ENCODE data around the gene GNAT1. TPM values are rescaled to one million over a fixed set of nuclear protein-coding genes. Genes with fewer than 3 reads are reported as not detected.
"Not testable (repeated sequence)": the region's sequence is repeated elsewhere in the genome, so short reads cannot be mapped to it uniquely, and the experiment has no call there.

Gene GNAT1
- total RNA-seq, 1 donor from 2014 or later: not detected

GRCh38 chr3:50201573-50202315 lies 10.3 kb downstream of the GNAT1 start:
- no peak for DNase-seq (ENCODE audit: low spot score)

GRCh38 chr3:50202353-50203112 lies 11.1 kb downstream of the GNAT1 start:
- DNase-seq (ENCODE audit: low spot score): no peak

- DNase-seq (ENCODE audit: low spot score): no peak
These were observed 11.9 kb downstream of the GNAT1 start for GRCh38 chr3:50203113-50203808.

GRCh38 chr3:50203809-50204803 lies 12.7 kb downstream of the GNAT1 start:
- DNase-seq (ENCODE audit: low spot score): no peak

DNA sequence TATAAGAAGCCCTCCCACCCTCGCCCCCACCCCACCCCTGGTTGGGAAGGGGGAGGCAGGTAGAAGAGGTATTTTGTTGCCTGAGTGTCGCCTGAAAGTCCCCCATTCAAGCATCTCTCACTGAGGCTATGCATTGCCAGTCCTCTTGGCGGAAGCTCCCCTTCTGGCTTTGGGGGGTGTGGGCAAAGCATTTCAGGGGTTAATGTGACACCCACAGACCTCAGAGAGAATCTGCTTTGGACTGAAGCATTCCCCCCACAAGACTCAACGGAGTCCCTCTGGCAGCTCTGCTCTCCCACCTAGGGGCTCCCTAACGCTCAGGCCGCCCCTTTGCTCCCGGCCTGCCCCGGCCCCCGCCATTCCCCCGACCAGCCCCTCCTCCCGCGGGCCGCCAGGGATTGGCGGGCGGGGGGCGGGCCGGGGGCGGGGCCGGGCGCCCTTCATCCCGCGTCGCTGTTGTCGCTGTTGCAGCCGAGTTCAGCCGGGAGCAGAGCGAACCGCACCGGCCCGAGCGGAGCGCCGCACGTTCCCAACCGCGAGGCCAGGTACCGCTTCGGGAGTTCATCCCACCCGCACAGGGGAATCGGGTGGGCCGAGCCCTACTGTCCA lies 13.5 kb downstream of the GNAT1 start, which contains the start of gene SLC38A3:
SLC38A3 (plus strand) TSS at position 468 of the 609 bp plus-strand sequence. CDS start 8,929 bp downstream, outside the sequence.
- DNase-seq (ENCODE audit: low spot score): no peak

- DNase-seq (ENCODE audit: low spot score): no peak
These were observed 14.2 kb downstream of the GNAT1 start for GRCh38 chr3:50205413-50206276.

DNA sequence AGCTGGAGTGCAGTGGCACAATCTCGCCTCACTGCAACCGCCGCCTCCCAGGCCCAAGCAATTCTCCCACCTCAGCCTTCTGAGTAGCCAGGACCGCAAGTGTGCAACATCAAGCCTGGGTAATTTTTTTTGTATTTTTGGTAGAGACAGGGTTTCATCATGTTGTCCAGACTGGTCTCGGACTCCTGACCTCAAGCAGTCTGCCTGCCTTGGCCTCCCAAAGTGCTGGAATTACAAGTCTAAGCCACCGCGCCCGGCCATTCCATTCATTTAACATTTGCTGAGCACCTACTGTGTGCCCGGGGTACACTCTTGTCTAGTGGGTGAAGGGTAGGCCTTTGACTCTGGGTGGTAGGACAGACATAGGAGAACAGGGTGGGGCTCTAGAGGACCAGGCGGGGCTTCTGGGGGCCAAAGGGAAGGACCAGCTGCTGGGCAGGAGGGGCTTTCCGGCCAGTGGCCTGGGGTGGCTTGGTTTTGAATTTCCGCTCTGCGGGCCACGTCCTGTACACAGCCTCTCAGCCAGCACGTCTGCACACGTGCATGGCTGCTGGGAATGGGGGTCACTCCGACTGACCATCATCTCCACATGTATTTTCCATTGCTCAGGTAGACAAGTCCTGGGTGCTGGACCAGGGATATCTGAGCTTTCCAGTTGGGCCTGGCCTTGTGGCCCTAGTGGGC lies 16.1 kb downstream of the GNAT1 start:
- no peak for DNase-seq (ENCODE audit: low spot score)

- no peak for DNase-seq (ENCODE audit: low spot score)
These were observed 17.4 kb downstream of the GNAT1 start for GRCh38 chr3:50208677-50209344.

GRCh38 chr3:50210176-50210509 lies 18.7 kb downstream of the GNAT1 start:
- no peak for DNase-seq (ENCODE audit: low spot score)

GRCh38 chr3:50210510-50211367 lies 19.3 kb downstream of the GNAT1 start:
- no peak for DNase-seq (ENCODE audit: low spot score)

DNA sequence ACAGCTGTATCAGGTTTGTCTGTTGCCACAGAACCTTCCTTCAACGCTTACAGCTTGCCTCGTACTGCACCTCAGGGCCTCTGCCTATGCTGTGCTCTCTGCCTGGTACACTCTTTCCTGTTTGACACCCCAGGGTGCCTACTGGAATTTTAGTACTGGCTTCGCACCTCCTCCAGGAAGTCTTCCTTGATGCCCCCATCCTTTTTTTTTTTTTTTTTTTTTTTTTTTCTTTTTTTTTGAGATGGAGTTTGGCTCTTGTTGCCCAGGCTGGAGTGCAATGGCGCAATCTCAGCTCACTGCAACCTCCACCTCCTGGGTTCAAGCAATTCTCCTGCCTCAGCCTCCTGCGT lies 19.9 kb downstream of the GNAT1 start:
- DNase-seq (ENCODE audit: low spot score): not testable (repeated sequence)

- DNase-seq (ENCODE audit: low spot score): no peak
These were observed 20.5 kb downstream of the GNAT1 start for GRCh38 chr3:50211930-50212329.

DNA sequence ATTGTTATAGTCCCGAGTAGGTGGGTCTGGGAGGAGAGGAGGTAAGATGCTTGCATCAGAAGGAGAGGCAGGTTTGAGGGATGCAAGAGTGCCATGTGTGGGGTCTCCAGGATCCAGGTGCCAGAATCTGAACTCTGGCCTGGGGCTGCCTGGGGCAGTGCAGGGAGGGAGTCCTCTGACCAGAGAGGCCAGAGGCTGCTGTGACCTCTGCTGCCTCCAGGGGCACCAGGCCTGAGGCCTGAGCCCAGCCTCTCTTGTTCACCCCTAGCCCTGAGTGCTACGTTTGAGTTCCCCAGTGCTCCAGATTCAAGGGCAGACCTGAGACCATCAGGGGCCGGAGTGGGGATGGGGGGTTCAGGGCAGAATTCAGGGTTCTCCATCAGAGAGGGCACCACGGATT lies 21.1 kb downstream of the GNAT1 start:
- DNase-seq (ENCODE audit: low spot score): no peak

DNA sequence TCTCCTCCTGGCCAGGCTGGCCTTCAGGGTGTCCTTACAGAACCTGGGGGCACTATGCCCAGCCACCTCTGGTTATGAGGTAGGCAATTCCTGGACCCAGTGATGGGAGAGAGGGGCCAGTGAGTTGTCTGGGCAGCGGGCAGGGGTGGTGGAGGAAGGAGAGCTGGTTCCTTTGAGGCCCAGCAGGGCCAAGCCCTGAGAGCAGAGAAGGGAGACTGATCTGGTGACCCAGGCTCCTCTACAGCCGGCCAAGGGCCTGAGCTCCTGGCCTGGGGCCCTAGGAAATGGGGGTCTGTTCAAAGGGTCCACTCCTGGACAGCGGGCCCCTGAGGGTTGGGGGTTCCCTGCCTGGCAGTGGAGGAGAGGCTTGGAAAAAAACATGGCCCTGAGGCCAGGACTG lies 21.6 kb downstream of the GNAT1 start:
- DNase-seq (ENCODE audit: low spot score): no peak

DNA sequence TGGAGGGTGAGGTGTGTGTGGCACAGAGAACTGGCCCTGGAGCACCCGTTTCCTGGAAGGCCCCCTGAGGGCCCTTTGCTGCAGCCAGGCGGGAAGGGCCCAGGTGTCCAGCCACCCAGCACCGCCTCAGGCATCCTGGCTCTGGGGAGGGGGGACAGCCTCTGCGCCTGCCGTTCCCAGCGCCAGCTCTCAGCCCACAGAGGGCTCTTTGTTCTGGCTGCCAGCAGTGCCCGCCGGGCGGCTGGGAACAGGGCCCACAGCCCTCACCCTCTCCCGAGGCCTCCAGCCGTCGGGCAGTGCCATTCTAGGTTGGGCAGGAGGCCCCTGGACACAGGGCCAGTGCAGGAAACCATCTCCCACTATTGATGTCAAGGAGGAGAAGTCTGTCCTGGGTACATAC lies 22.0 kb downstream of the GNAT1 start:
- DNase-seq (ENCODE audit: low spot score): no peak

- DNase-seq (ENCODE audit: low spot score): no peak
These were observed 23.4 kb downstream of the GNAT1 start for GRCh38 chr3:50214824-50215223.

- no peak for DNase-seq (ENCODE audit: low spot score)
These were observed 24.1 kb downstream of the GNAT1 start for GRCh38 chr3:50215529-50215928.

All from mesenteric fat pad (tissue), 1 donor.